Measurements from ENCODE around the gene MON2.
"Not testable (repeated sequence)": the region's sequence is repeated elsewhere in the genome, so short reads cannot be mapped to it uniquely, and the experiment has no call there.

MON2 gene, protein sequence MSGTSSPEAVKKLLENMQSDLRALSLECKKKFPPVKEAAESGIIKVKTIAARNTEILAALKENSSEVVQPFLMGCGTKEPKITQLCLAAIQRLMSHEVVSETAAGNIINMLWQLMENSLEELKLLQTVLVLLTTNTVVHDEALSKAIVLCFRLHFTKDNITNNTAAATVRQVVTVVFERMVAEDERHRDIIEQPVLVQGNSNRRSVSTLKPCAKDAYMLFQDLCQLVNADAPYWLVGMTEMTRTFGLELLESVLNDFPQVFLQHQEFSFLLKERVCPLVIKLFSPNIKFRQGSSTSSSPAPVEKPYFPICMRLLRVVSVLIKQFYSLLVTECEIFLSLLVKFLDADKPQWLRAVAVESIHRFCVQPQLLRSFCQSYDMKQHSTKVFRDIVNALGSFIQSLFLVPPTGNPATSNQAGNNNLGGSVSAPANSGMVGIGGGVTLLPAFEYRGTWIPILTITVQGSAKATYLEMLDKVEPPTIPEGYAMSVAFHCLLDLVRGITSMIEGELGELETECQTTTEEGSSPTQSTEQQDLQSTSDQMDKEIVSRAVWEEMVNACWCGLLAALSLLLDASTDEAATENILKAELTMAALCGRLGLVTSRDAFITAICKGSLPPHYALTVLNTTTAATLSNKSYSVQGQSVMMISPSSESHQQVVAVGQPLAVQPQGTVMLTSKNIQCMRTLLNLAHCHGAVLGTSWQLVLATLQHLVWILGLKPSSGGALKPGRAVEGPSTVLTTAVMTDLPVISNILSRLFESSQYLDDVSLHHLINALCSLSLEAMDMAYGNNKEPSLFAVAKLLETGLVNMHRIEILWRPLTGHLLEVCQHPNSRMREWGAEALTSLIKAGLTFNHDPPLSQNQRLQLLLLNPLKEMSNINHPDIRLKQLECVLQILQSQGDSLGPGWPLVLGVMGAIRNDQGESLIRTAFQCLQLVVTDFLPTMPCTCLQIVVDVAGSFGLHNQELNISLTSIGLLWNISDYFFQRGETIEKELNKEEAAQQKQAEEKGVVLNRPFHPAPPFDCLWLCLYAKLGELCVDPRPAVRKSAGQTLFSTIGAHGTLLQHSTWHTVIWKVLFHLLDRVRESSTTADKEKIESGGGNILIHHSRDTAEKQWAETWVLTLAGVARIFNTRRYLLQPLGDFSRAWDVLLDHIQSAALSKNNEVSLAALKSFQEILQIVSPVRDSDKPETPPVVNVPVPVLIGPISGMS (N-terminal part only)

DNA sequence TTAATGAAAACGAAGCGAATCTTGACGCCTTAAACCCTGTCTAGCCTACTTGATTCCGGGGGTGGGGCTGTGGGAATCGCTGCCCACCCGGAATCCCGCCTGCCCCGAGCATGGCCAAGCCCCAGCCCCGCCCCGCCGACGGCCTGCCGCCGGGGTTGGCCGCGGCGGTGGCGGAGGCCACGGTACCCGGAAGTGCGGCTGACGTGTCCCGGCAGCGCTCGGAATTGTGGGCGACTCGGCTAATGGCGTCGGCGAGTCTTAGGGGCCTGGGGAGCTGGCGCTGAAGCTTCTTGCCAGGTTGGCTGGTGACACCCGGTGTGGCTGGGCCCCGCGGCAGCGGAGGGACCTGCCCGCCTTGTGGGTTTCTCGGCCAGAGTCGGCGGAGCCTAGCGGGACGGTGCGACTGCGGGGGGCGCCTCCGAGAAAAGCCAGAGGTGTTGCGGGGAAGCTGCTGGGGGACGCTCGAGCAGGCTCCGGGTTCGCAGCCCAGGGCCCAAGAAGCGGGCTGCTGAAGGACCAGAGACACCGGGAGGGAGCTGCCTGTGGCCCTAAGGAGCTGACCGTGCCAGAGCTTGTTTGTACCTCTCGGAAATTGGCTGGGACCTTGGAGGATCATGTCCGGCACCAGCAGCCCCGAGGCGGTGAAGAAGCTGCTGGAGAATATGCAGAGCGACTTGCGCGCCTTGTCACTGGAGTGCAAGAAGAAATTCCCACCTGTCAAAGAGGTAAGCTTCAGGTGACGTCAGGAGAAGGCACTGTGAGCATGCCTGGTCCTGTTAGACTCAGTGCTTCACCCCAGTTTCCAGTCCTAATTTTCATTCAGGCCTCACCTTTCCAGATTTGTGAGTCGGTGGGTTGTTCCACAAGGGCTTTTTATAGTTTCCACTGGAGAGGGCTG is at the start of gene MON2:
TSS of gene MON2 (plus strand) at position 233 of the 898 bp plus-strand sequence. CDS start at position 615, 382 bp downstream.
- DNase-seq: peak; percentile 94

DNA sequence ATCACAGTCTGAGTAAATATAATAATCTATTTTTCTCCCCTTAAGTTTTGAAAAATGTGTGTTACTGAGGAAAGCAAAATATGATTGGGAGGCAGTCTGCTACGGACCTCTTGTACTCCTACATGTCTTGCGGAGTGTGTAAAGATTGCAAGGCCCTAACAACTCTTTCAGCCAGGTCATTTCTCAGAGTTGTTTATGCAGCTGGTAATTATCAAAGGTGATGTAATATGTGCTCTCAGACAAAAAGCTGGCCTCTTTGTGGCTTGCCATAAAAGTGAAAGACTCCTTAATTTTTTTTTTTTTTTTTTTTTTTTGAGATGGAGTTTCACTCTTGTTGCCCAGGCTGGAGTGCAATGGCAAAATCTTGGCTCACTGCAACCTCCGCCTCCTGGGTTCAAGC is 40.5 kb upstream of the MON2 start:
- DNase-seq: no peak

DNA sequence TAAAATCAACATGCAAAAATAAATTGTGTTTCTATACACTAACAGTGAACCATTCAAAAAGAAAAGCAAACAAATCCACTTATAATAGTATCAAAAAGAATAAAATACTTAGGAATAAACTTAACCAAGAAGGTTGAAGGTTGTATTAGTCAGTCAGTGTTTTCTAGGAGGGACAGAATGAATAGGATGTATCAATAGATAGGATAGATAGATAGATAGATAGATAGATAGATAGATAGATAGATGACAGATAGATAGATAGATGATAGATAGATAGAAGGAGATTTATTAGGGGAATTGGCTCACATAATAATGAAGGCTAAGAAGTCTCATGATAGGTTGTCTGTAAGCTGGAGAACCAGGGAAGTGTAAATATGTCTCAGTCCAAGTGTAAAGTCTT is 37.2 kb upstream of the MON2 start:
- no peak for DNase-seq

DNA sequence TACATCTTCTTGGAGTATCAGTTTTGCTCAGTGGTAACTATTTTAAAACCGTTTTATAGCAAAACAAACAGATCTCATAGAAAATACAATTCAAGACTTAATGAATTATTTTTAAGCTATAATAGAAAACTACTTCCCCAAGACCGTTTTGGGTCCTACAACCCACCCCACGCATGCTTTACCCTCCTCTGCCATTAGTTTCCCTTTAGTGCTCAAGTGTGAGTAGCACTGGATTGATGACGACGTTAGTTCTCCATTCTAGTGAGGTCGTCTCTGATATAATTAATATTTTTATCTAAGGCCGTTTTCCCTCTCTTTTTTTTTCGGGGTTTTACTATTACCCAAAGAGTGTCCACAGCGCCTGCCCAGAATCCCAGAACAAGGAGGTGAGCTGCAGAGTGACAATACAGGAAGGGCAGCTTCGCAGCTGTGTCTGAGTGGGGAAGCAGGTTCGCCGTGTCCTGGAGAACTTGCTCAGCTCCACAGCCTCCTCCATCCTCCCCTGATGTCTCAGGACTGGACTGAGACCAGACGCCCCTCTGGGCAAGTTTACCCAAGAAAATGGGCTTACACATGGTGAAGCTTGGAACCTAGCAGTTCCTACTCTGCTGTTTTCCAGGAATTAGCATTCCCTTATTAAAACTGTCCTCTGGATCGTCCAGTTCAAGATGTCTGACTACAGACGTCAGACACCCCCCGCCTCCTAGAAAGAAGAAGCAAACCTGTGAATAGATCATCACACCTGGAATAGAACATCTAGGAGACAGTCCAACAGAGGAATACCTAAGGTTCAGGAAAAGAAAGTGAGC is 31.9 kb upstream of the MON2 start:
- DNase-seq: no peak

DNA sequence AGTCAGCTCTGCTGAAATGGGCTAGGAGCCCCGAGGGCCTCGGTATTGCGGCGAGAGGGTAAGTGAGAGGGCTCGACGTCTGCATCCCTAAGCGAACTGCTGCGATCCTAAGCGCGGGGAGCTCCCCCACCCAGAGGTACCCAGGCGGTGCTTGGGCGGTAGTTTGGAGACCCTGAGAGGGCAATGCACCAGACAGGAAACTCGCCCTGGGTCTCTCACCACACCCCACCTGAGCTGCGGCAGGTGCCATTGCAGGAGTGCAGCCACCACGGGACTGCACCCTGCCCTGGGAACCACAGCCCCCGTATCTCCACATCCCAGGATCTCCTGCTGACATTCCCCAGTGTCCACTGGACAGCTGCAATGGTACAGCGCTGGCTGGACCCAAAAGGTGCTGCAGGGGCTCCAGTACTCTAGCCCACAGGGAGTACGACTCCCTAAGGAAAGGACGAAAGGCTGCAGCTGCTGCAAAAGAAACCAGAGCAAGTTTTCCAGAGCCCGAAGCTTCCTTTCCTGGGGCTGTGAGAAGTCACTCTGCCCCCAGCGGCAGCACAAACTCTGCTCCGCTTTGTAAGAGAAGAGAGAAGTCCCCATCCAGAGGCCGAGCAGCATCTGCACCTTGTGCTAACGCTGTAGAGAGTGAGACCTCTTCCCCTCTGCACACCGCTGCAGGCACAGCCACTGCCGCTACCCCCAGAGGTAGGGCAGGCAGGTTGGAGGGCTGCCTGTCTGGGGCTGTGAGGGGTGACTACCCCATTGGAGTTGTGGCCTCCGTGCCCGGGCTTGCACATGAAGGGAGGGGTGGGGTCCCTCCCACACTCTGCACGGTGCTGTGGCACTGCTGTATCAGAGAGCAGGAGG is 31.1 kb upstream of the MON2 start:
- DNase-seq: peak; percentile 53

DNA sequence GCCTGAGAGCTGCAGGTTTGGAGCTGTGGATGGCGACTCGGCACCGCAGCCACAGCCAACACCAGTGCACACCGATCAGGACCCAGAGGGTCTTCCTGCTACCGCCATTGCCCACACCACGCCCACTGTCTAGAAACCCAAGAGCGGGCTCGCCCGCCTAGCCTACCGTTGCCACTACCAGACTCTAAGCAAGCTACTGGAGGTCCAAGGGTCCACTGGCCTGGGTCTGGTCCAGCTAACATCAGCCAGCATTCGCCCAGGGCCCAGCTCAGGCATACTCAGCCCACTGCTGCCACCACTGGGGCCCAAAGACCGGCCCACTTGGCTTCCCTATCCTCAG is 30.5 kb upstream of the MON2 start:
- DNase-seq: no peak

DNA sequence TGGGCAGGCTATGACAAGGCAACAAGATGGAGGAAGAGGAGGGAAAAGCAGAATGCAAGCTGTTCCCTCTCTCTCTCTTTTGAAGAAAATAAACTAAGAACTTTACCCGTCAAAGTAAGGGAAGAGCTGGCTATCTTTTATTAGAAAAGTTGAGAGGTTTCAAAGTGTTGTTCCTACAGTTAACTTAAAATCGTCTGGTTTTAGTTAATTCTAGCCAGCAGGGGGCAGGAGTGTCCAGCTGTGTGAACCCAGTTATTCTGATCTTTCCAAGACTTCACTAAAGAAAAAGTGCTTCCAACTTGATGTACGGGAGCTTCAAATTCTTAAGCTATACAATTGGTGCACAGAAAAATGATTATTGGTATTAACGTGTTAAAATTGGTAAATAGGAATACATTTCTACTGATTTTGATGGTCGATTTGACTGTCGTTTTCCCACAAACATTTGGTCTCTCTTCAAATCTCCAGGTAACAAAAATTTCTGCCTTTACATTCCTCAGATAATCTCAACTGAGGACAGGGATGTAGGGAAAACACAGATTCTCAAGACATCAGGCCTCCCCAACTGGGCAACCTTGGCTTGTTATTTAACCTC is 28.4 kb upstream of the MON2 start:
- no peak for DNase-seq

DNA sequence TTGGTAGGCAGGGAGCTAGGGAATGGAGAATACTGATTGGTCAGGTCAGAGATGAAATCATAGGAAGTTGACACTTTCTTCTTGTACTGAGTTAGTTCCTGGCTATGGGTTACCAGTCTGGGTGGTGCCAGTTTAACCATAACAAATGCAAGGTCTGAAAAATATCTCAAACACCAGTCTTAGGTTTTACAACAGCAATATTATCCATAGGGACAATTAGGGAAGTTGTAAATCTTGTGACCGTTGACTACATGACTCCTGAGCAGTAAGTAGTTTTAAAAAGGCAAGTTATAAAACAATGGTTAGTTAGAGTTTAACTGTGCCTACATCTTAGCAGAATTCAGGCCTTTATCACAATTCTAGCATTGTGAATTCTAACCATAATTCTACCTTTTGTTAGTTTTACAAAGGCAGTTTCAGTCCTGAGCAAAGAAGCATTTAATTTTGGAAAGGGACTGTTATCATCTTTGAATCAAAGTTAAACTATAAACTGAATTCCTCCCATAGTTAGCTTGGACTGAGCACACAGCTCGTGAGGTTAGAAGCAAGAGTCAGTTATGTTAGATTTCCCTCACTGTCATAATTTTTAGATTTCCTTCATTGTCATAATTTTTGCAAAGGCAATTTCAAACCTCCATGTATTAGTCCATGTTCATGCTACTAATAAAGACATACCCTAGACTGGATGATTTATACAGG is 19.7 kb upstream of the MON2 start:
- no peak for DNase-seq

DNA sequence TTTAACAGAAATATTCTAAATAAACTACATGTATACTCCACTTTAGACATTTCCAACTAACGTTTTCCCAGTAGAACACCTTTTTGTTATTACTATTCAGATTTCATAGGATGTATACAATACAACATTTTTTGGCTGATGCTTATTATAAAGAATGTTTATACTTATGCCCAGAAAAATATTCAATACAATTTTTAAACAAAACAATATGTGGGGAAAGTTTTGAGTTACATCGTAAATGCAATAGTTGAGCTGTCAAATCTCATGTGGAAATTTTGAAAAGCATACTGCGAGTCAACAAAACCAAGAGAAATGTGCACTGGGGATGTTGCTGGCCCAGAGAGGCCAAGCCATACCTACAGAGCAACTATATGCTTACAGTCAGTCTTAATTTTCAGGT is 18.2 kb upstream of the MON2 start:
- no peak for DNase-seq

DNA sequence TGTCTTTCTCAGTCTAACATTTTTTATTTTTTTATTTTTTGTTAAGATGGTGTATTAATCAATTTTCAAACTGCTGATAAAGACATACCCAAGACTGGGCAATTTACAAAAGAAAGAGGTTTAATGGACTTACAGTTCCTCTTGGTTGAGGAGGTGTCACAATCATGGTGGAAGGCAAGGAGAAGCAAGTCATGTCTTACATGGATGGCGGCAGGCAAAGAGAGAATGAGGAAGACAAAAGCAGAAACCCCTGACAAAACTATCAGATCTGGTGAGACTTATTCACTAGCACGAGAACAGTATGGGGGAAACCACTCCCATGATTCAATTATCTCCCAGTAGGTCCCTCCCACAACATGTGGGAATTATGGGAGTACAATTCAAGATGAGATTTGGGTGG is 11.2 kb upstream of the MON2 start:
- DNase-seq: not testable (repeated sequence)

DNA sequence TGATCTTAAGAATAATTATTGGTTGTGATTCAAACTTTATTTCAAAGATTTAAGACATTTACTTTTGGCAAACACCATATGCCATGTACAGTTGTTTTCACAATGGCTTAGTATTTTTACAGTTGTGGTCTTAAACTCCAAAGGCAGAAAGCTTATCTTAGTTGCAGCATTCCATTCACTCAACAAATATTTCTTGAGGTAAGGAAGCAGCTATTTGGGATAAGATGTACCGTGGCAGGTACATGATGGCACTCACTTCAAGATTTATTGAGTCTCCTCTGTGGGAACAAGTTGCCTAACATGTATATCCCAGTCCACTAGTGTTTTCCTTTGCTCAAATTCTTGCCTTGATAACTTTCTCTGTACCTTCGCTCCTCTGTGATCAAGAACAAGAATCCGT is 8.0 kb upstream of the MON2 start:
- no peak for DNase-seq

DNA sequence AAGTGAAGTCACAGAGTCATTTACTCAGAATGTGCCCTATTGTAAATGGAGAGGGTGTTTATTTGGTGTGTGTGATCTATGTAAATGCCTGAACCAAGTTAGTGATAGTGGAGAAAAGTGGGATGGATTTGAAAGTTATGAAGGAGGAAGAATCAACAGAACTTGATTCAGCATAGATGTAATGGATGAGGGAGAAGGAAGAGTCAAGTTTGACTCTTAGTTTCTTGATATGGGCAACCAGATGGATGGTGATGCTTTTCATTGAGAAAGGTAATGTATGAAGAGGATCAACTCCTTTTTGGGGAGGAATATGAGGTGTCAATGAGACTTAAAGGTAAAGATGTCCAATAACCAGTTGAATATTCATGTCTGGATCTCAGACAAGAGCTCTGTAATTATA is 6.7 kb upstream of the MON2 start:
- DNase-seq: no peak

DNA sequence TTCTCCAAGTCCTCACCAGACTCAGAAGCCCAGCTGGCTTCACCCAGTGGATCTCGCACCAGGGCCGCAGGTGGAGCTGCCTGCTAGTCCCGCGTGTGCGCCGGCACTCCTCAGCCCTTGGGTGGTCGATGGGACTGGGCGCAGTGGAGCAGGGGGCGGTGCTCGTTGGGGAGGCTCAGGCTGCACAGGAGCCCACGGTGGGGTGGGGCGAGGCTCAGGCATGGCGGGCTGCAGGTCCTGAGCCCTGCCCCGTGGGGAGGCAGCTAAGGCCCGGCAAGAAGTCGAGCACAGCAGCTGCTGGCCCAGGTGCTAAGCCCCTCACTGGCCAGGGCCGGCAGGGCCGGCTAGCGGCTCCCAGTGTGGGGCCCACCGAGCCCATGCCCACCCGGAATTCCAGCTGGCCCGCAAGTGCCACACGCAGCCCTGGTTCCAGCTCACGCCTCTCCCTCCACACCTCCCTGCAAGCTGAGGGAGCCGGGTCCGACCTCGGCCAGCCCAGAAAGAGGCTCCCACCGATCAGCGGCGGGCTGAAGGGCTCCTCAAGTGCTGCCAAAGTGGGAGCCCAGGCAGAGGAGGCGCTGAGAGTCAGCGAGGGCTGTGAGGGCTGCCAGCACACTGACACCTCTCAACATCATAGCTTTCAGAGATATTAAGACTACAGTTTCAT is 5.3 kb upstream of the MON2 start:
- DNase-seq: not testable (repeated sequence)

DNA sequence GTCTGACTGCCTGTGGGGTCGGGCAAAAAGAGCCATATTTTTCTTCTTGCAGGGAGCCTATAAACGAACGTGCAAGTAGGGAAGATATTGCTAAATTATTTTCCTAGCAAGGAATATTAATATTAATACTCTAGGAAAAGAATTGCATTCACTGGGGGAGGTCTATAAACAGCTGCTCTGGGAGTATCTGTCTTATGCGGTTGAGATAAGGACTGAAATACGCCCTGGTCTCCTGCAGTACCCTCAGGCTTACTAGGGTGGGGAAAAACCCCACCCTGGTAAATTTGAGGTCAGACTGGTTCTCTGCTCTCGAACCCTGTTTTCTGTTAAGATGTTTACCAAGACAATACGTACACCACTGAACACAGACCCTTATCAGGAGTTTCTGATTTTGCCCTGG is 3.4 kb upstream of the MON2 start:
- DNase-seq: not testable (repeated sequence)

DNA sequence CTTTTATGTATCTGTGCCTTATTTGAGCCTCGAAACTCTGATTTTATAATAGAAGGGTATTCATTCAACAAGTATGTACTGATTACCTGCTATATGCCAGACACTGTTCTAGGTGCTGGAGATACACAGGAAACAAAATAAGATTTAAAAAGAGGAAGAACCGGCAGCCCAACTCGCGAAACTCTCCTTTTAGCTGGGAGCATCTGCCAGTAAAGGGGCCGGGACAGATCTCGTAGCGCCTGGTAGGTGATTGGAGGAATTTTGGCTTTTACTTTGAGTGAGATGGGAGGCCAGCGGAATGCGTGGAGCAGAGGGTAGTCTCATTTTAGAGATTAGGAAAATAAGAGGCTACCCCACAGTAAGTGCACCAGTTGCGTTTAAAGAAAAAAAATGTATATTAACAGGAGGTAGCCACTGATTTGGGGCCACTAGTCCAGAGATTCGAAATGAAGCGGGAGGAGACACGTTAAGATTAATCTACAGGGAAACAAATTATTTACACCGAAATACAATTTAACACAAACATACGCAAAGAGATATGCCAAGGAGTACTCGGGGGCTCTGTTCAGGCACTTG is 520 bp upstream of the MON2 start:
- peak; percentile 73 for DNase-seq

DNA sequence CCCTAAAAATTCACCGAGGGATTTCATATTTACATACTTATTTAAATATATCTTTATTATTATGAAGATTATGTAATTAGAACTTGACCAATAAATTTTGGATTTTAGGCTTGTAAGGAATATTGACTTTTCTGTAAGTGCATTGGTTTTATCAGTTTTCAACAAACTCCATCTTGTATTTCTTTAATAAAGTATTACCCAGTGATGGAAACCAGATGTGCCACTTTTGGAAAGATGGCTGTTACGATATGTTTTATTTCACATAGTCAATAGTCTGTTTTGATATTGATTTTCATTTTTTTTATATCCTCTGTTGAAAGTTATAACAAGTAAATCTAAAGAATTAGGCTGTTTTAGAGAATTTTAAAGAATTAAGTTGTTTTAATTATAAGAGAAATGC is 1.8 kb downstream of the MON2 start:
- DNase-seq: no peak

DNA sequence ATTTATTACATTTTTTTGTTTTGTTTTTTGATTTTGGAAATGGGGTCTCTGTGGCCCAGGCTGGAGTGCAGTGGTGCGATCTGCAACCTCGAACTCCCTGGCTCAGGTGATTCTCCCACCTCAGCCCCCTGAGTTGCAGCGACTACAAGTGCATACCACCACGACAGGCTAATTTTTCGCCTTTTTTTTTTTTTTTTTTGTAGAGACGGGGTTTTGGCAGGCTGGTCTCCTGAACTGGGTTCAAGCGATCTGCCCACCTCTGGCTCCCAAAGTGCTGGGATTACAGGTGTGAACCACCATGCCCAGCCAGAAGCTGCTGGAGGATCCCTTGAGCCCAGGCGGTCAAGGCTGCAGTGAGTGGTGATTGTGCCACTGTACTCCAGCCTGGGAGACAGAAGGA is 2.3 kb downstream of the MON2 start:
- DNase-seq: no peak

DNA sequence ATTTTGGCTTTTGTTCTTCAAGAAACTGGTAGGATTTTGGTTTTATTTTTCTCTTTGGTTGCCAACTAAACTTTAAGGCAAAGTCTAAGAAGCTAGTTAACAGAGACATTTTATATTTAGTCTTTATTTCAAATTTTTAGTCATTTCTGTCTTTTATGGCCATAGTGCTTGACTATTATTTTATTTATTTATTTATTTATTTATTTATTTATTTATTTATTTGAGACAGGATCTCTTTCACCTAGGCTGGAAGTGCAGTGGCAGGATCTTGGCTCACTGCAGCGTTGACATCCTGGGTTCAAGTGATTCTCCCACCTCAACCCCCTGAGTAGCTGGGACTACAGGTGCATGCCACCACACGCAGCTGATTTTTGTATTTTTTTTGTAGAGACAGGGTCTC is 3.1 kb downstream of the MON2 start:
- no peak for DNase-seq
